KMS-11 (cell line): ENCODE data around the gene STX3.

ENCODE experiments used
- H2AFZ ChIP-seq: fragments of 200-600 bp; sonication (generic); 2 replicates; pipeline ENCODE4 v1.6.1; 2016; ENCODE audit warnings: antibody characterized with exemption, mixed run types, low read depth
- H3K27ac ChIP-seq: fragments of 200-600 bp; sonication (generic); 2 replicates; pipeline ENCODE4 v1.6.1; 2016; ENCODE audit warnings: mild to moderate bottlenecking, mixed run types
- H3K27me3 ChIP-seq: fragments of 200-600 bp; sonication (generic); 2 replicates; pipeline ENCODE4 v1.6.1; 2017; ENCODE audit warnings: mild to moderate bottlenecking, low read depth, mixed run types, moderate library complexity; ENCODE audit not compliant: insufficient read depth
- H3K36me3 ChIP-seq: fragments of 200-600 bp; sonication (generic); 2 replicates; pipeline ENCODE4 v1.6.1; 2017; ENCODE audit warnings: mild to moderate bottlenecking, mixed run types; ENCODE audit not compliant: insufficient read depth
- H3K4me1 ChIP-seq: fragments of 200-600 bp; sonication (generic); 2 replicates; pipeline ENCODE4 v1.6.1; 2016; ENCODE audit warnings: mild to moderate bottlenecking, low read depth, mixed run types; ENCODE audit not compliant: poor library complexity, severe bottlenecking
- H3K4me2 ChIP-seq: fragments of 200-600 bp; sonication (generic); 2 replicates; pipeline ENCODE4 v1.7.0; 2016; ENCODE audit warnings: mild to moderate bottlenecking, mixed run types
- H3K4me3 ChIP-seq: fragments of 200-600 bp; sonication (generic); IDR thresholded peaks from 2 replicates; pipeline ENCODE4 v1.6.1; 2017; ENCODE audit warnings: low read depth, low read length, mixed read lengths; ENCODE audit not compliant: insufficient read depth
- H3K79me2 ChIP-seq: fragments of 200-600 bp; sonication (generic); 2 replicates; pipeline ENCODE4 v1.6.1; 2016; ENCODE audit warnings: low read depth, mixed run types; ENCODE audit not compliant: insufficient read depth
- H3K9ac ChIP-seq: fragments of 200-600 bp; sonication (generic); 2 replicates; pipeline ENCODE4 v1.6.1; 2016; ENCODE audit warnings: mild to moderate bottlenecking, mixed run types
- H4K20me1 ChIP-seq: fragments of 200-600 bp; sonication (generic); 2 replicates; pipeline ENCODE4 v1.6.1; 2016; ENCODE audit warnings: mild to moderate bottlenecking, mixed run types; ENCODE audit not compliant: insufficient read depth
- TF ChIP-seq, protein P1 (sequence below): fragments of 200-600 bp; sonication (generic); conservative IDR thresholded peaks from 2 replicates; pipeline ENCODE4 v1.6.1; 2017; ENCODE audit warnings: low read depth, mild to moderate bottlenecking, antibody characterized with exemption, low read length, moderate library complexity, mixed read lengths

The STX3 gene

GRCh38 chr11:59724066-59724465 lies 31.1 kb upstream of the STX3 start:
- H4K20me1 ChIP-seq: no peaks in the 10 kb centered on the region
- TF ChIP-seq, protein P1, sequence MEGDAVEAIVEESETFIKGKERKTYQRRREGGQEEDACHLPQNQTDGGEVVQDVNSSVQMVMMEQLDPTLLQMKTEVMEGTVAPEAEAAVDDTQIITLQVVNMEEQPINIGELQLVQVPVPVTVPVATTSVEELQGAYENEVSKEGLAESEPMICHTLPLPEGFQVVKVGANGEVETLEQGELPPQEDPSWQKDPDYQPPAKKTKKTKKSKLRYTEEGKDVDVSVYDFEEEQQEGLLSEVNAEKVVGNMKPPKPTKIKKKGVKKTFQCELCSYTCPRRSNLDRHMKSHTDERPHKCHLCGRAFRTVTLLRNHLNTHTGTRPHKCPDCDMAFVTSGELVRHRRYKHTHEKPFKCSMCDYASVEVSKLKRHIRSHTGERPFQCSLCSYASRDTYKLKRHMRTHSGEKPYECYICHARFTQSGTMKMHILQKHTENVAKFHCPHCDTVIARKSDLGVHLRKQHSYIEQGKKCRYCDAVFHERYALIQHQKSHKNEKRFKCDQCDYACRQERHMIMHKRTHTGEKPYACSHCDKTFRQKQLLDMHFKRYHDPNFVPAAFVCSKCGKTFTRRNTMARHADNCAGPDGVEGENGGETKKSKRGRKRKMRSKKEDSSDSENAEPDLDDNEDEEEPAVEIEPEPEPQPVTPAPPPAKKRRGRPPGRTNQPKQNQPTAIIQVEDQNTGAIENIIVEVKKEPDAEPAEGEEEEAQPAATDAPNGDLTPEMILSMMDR: no peak

DNA sequence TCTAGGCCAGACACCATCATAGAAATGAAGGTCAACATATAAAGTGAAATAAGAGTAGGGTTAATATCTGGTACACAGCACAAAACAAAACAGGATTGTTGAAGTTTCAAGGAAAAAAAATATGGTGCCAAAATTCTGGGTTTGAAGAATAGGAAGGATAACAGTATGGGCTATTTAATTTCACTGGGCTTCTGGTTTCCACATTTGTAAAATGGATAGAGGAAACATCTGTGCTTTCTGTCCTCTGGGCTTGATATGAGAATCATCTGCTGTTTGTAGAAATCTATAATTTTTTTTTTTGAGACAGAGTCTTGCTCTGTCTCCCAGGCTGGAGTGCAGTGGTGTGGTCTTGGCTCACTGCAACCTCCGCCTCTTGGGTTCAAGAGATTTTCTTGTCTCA lies 27.8 kb upstream of the STX3 start:
- no peak overlapping the region for H3K27ac ChIP-seq
- TF ChIP-seq, protein P1: no peak
- H3K4me2 ChIP-seq: no peak overlapping the region

More at GRCh38 chr11:59724066-59724465, 31.1 kb upstream of the STX3 start:
- H3K4me1 ChIP-seq: no peaks in the 10 kb centered on the region
- H3K27me3 ChIP-seq: no peaks in the 10 kb centered on the region
- H3K27ac ChIP-seq: no peak overlapping the region
- H3K4me3 ChIP-seq: no peak overlapping the region
- no peaks in the 10 kb centered on the region for H3K79me2 ChIP-seq
- H3K4me2 ChIP-seq: no peak overlapping the region
- no peak overlapping the region for H2AFZ ChIP-seq
- no peaks in the 10 kb centered on the region for H3K36me3 ChIP-seq
- H3K9ac ChIP-seq: no peak overlapping the region

GRCh38 chr11:59728154-59728553 lies 27.0 kb upstream of the STX3 start:
- Histone ChIP-seq H3K4me3 (no peak overlapping the region), H3K4me2 (no peak overlapping the region), H3K79me2 (no peaks in the 10 kb centered on the region), H4K20me1 (no peaks in the 10 kb centered on the region), H3K36me3 (no peaks in the 10 kb centered on the region), H3K27me3 (no peaks in the 10 kb centered on the region), H3K9ac (no peak overlapping the region), H2AFZ (no peak overlapping the region), H3K27ac (no peak overlapping the region), H3K4me1 (no peaks in the 10 kb centered on the region)
- TF ChIP-seq, protein P1: no peak

More for the DNA sequence above, 27.8 kb upstream of the STX3 start:
- H3K79me2 ChIP-seq: no peaks in the 10 kb centered on the region
- H2AFZ ChIP-seq: no peak overlapping the region
- no peak overlapping the region for H3K4me3 ChIP-seq
- no peaks in the 10 kb centered on the region for H4K20me1 ChIP-seq
- H3K27me3 ChIP-seq: no peaks in the 10 kb centered on the region
- no peaks in the 10 kb centered on the region for H3K4me1 ChIP-seq
- no peak overlapping the region for H3K9ac ChIP-seq
- H3K36me3 ChIP-seq: no peaks in the 10 kb centered on the region

DNA sequence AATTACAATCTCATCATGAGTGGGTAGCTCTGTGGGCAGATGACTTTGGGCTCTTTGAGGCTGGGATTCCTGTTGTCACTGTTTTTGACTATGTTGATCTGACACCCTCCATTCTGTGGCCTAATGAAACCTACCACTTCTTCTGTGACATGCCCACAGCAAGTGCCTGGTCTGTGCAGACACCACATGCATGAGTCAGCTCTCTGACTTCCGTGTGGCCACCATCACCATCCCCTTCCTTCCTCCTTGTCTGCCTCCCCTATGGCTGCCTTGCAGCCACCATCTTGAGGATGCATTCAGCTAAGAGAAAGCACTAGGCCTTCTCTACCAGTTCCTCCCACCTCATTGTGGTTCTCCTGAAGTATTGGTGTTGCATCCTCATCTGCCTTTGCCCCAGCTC lies 26.3 kb upstream of the STX3 start:
- Histone ChIP-seq H4K20me1 (no peaks in the 10 kb centered on the region), H3K27me3 (no peaks in the 10 kb centered on the region), H3K9ac (no peak overlapping the region), H3K4me1 (no peaks in the 10 kb centered on the region), H3K4me2 (no peak overlapping the region), H3K36me3 (no peaks in the 10 kb centered on the region), H3K79me2 (no peaks in the 10 kb centered on the region), H3K4me3 (no peak overlapping the region), H3K27ac (no peak overlapping the region), H2AFZ (no peak overlapping the region; the same call in 1 of the 2 replicates)
- TF ChIP-seq, protein P1: no peak

- Histone ChIP-seq H4K20me1 (no peaks in the 10 kb centered on the region), H2AFZ (no peak overlapping the region), H3K79me2 (no peaks in the 10 kb centered on the region), H3K4me1 (no peaks in the 10 kb centered on the region), H3K36me3 (no peaks in the 10 kb centered on the region), H3K27ac (no peak overlapping the region), H3K27me3 (no peaks in the 10 kb centered on the region), H3K4me2 (no peak overlapping the region), H3K9ac (no peak overlapping the region), H3K4me3 (no peak overlapping the region)
- TF ChIP-seq, protein P1: no peak
Observed at GRCh38 chr11:59729834-59730233, 25.3 kb upstream of the STX3 start.
